B cell (primary cell): Measurements from ENCODE around the gene TRIM72. TPM values are rescaled to one million over a fixed set of nuclear protein-coding genes. Genes with fewer than 3 reads are reported as not detected.

Experiments used
- ATAC-seq: fragments of 200-7000 bp; cut with Tn5 transposase; one replicate; pipeline ENCODE4 v1.10.0; 2021; ENCODE audit warnings: low read depth, mild to moderate bottlenecking, moderate number of reproducible peaks, moderate library complexity
- CTCF ChIA-PET: fragments of 350-600 bp; sonication (Branson Sonifier 250); formaldehyde crosslinking; loops from one replicate; lab custom pipeline; 2021; ENCODE audit warnings: antibody characterized with exemption, inconsistent platforms; lab: Charles Lee
- POLR2A ChIA-PET: fragments of 350-600 bp; sonication (Branson Sonifier 250); formaldehyde crosslinking; loops from one replicate; lab custom pipeline; 2021; ENCODE audit warnings: antibody characterized with exemption; lab: Charles Lee
- DNase-seq: peaks from one replicate; pipeline ENCODE4 v3.0.0; 2013
- H2AFZ ChIP-seq: 2 replicates; pipeline ENCODE4 v1.6.1; 2012; ENCODE audit warnings: mild to moderate bottlenecking, low read depth, low read length; ENCODE audit not compliant: insufficient read depth, poor library complexity, severe bottlenecking
- H3K27ac ChIP-seq, 2 donors: 1 replicate in 1 of 2; 2 replicates in 1 of 2; pipeline ENCODE4 v1.5.1; 2012 to 2013; ENCODE audit warnings: low read length in 2 of 2, mild to moderate bottlenecking in 2 of 2, moderate library complexity in 1 of 2
- H3K27me3 ChIP-seq, 4 experiments: fragments of 200-600 bp in 1 of 4; sonication (generic) in 1 of 4; replicated peaks in 1 of 4; 1 replicate in 2 of 4; 2 replicates in 2 of 4; pipeline versions ENCODE4 v1.6.1 to v1.7.0; 2013 to 2016; ENCODE audit warnings: low read length in 3 of 4, mild to moderate bottlenecking in 2 of 4, mixed read lengths in 1 of 4, moderate library complexity in 1 of 4; ENCODE audit not compliant: insufficient read depth in 4 of 4, control insufficient read depth in 3 of 4; ENCODE audit errors: control extremely low read depth in 1 of 4
- H3K36me3 ChIP-seq, 2 experiments: replicated peaks in 1 of 2; 1 replicate in 1 of 2; 2 replicates in 1 of 2; pipeline versions ENCODE4 v1.6.1 to v1.7.1; 2013; ENCODE audit warnings: low read length in 1 of 2; ENCODE audit not compliant: insufficient read depth in 2 of 2, control insufficient read depth in 1 of 2; ENCODE audit errors: control extremely low read depth in 1 of 2, extremely low read depth in 1 of 2
- H3K4me1 ChIP-seq, 2 donors: fragments of 200-600 bp in 1 of 2; sonication (generic) in 1 of 2; 1 replicate in 1 of 2; 2 replicates in 1 of 2; pipeline versions ENCODE4 v1.5.1 to v1.6.1; 2013 to 2017; ENCODE audit warnings: low read length in 2 of 2; ENCODE audit not compliant: control insufficient read depth in 2 of 2, insufficient read depth in 2 of 2
- H3K4me2 ChIP-seq: replicated peaks from 2 replicates; pipeline ENCODE3; 2012; ENCODE audit warnings: mild to moderate bottlenecking, low read depth, low read length; ENCODE audit not compliant: poor library complexity, severe bottlenecking
- H3K4me3 ChIP-seq, 5 experiments: fragments of 200-600 bp in 1 of 5; sonication (generic) in 1 of 5; 1 replicate in 3 of 5; 2 replicates in 2 of 5; pipeline versions ENCODE4 v1.5.1 to v1.7.0; 2011 to 2016; ENCODE audit warnings: low read length in 4 of 5, mild to moderate bottlenecking in 4 of 5, low read depth in 2 of 5, control low read depth in 1 of 5, moderate library complexity in 1 of 5; ENCODE audit not compliant: insufficient read depth in 1 of 5; ENCODE audit errors: control extremely low read depth in 1 of 5, extremely low read depth in 1 of 5
- H3K79me2 ChIP-seq: fragments of 200-600 bp; sonication (generic); one replicate; pipeline ENCODE4 v1.6.0; 2016; ENCODE audit warnings: low read length; ENCODE audit not compliant: control insufficient read depth, insufficient read depth
- H3K9ac ChIP-seq: fragments of 200-600 bp; sonication (generic); 2 replicates; pipeline ENCODE4 v1.6.1; 2017; ENCODE audit warnings: mild to moderate bottlenecking, low read length, moderate library complexity
- H3K9me3 ChIP-seq, 3 donors: one replicate each; pipeline versions ENCODE4 v1.6.1 to v1.7.1; 2013; ENCODE audit warnings: low read length in 2 of 3; ENCODE audit not compliant: control insufficient read depth in 2 of 3, insufficient read depth in 1 of 3; ENCODE audit errors: control extremely low read depth in 1 of 3
- H4K20me1 ChIP-seq: 2 replicates; pipeline ENCODE4 v1.6.0; 2012; ENCODE audit warnings: mild to moderate bottlenecking, low read length; ENCODE audit not compliant: insufficient read depth, control insufficient read depth, poor library complexity, severe bottlenecking
- H3K27ac Mint-ChIP-seq: one replicate; pipeline ENCODE4 v1.8.0; 2021; ENCODE audit warnings: mixed read lengths
- H3K27me3 Mint-ChIP-seq: one replicate; pipeline ENCODE4 v1.8.0; 2021; ENCODE audit warnings: mixed read lengths
- H3K4me1 Mint-ChIP-seq: one replicate; pipeline ENCODE4 v1.8.0; 2021; ENCODE audit warnings: mixed read lengths
- H3K4me3 Mint-ChIP-seq: one replicate; pipeline ENCODE4 v1.8.0; 2021; ENCODE audit warnings: mixed read lengths
- H3K9me3 Mint-ChIP-seq: one replicate; pipeline ENCODE4 v1.8.0; 2022; ENCODE audit warnings: mixed read lengths; ENCODE audit not compliant: insufficient read depth
- CTCF ChIP-seq: fragments of 200-600 bp; IDR thresholded peaks from one replicate; pipeline ENCODE4 v1.8.0; 2022; ENCODE audit warnings: antibody characterized with exemption, mild to moderate bottlenecking
- EZH2 ChIP-seq: IDR thresholded peaks from 2 replicates; pipeline ENCODE4 v1.6.1; 2012; ENCODE audit warnings: borderline replicate concordance, low read depth, mild to moderate bottlenecking, moderate library complexity, low read length; ENCODE audit not compliant: insufficient read depth, poor library complexity, severe bottlenecking
- WGBS: methylation state at CpG from one replicate; pipeline ENCODE4 v1.1.5; 2013; ENCODE audit warnings: missing lambda C conversion rate; ENCODE audit not compliant: insufficient coverage; 5-methylcytosine and 5-hydroxymethylcytosine counted together
- intact Hi-C: fragments of 100-400 bp; cut with micrococcal nuclease; formaldehyde crosslinking; loops from one replicate; pipeline ENCODE4 v1.10.0; 2022
- polyA plus RNA-seq: library from polyadenylated mRNA; depleted of rRNA; stranded (reverse); fragments of >200 nt; gene quantifications from 2 replicates; pipeline ENCODE4 v1.2.3, GENCODE V29; 2012
- total RNA-seq, 2 donors: library from RNA; stranded (reverse); fragments of 120-200 nt in 1 of 2; gene quantifications; 1 replicate in 1 of 2; 2 replicates in 1 of 2; pipeline versions ENCODE4 v1.2.3 to v1.2.4, GENCODE V29; 2013 to 2022

The TRIM72 gene
- total and polyA plus RNA-seq, 2 donors (not counting 1 experiment from before 2014, with no cell fraction given) = 0.03 to 0.05 TPM

- intact Hi-C loops = no loop called here
- ATAC-seq = peak; percentile 7
- H2AFZ ChIP-seq = peak within 1 kb of the TSS; percentile 67
These were observed 2.7 kb downstream of the TRIM72 start, which contains the start of gene PYDC1 for GRCh38 chr16:31216422-31217135. Gene PYDC1 (minus strand): TSS chr16:31217135. CDS start chr16:31217028, 107 bp downstream.

More at GRCh38 chr16:31216422-31217135, 2.7 kb downstream of the TRIM72 start, which contains the start of gene PYDC1:
- peaks cover 5% of the 10 kb centered on the region for H4K20me1 ChIP-seq
- H3K4me3 ChIP-seq = peak within 1 kb of the TSS; percentile 21 to 56 (median 46)
- H3K9ac ChIP-seq = peak within 1 kb of the TSS; percentile 53
- peaks cover 0 to 10% (median 0%) of the 10 kb centered on the region in 3 donors for H3K9me3 ChIP-seq
- peaks cover 40% of the 10 kb centered on the region for H3K4me1 Mint-ChIP-seq
- peaks cover 0 to 68% (median 33%) of the 10 kb centered on the region in 4 experiments for H3K27me3 ChIP-seq
- peak within 1 kb of the TSS; percentile 78 for H3K4me2 ChIP-seq
- no peak within 1 kb of the TSS for H3K27ac ChIP-seq
- no peak for TF ChIP-seq CTCF
- TF ChIP-seq EZH2 = peak; percentile 26
- peak within 1 kb of the TSS; percentile 84 for H3K4me3 Mint-ChIP-seq
- peaks cover 41 to 42% of the 10 kb centered on the region in 2 donors for H3K4me1 ChIP-seq
- CTCF ChIA-PET = interaction anchor here (0.8 to 3.9 kb wide), 5 partner anchors 15 to 227 kb away, joined by 3 to 21 read pairs (median 4); partner anchors contain the start of gene PYCARD
- H3K9me3 Mint-ChIP-seq = no peaks in the 10 kb centered on the region
- 5% methylated on average over 51 of the region's 52 CpGs for whole genome bisulfite sequencing
- POLR2A ChIA-PET = interaction anchor here (0.7 to 2.1 kb wide), 5 partner anchors 14 to 75 kb away, joined by 3 to 21 read pairs (median 11); partner anchors contain the start of genes FUS and PYCARD
- peaks cover 48% of the 10 kb centered on the region for H3K27me3 Mint-ChIP-seq
- no peak within 1 kb of the TSS for H3K27ac Mint-ChIP-seq
- peak; percentile 56 for DNase-seq
- H3K79me2 ChIP-seq = no peaks in the 10 kb centered on the region
- H3K36me3 ChIP-seq = no peaks in the 10 kb centered on the region
